Heart left ventricle (tissue), 16 donors: ENCODE measurements around the gene KXD1. TPM values are rescaled to one million over a fixed set of nuclear protein-coding genes. Genes with fewer than 3 reads are reported as not detected.
A peak's percentile ranks its signal among the peaks of the same experiment; 100 is the strongest.

Experiments
- ATAC-seq, 4 donors: fragments of 200-7000 bp; cut with Tn5 transposase; one replicate each; pipeline ENCODE4 v1.9.1; 2020 to 2022; ENCODE audit warnings: moderate library complexity in 4 of 4, mild to moderate bottlenecking in 3 of 4, moderate number of reproducible peaks in 1 of 4
- DNase-seq, 5 donors: peaks; one replicate each; pipeline ENCODE4 v3.0.0-alpha.2; 2020
- H3K27ac ChIP-seq, 12 donors: fragments of 200-600 bp; sonication (generic) in 4 of 12; one replicate each; pipeline versions ENCODE4 v1.5.0 to v1.8.0; 2016 to 2022; ENCODE audit warnings: mild to moderate bottlenecking in 2 of 12
- H3K27me3 ChIP-seq, 9 donors: fragments of 200-600 bp; sonication (generic) in 2 of 9; one replicate each; pipeline versions ENCODE4 v1.5.1 to v1.8.0; 2016 to 2022; ENCODE audit warnings: mild to moderate bottlenecking in 3 of 9
- H3K36me3 ChIP-seq, 9 donors: fragments of 200-600 bp; sonication (generic) in 2 of 9; one replicate each; pipeline versions ENCODE4 v1.5.0 to v1.8.0; 2018 to 2022; ENCODE audit warnings: mild to moderate bottlenecking in 2 of 9
- H3K4me1 ChIP-seq, 12 donors: fragments of 200-600 bp; sonication (generic) in 4 of 12; one replicate each; pipeline versions ENCODE4 v1.5.0 to v1.8.0; 2016 to 2022; ENCODE audit warnings: mild to moderate bottlenecking in 3 of 12
- H3K4me3 ChIP-seq, 12 donors: fragments of 200-600 bp; sonication (generic) in 4 of 12; one replicate each; pipeline versions ENCODE4 v1.5.0 to v1.8.0; 2017 to 2022; ENCODE audit warnings: mild to moderate bottlenecking in 9 of 12, moderate library complexity in 4 of 12
- H3K9me3 ChIP-seq, 12 donors: fragments of 200-600 bp; sonication (generic) in 4 of 12; one replicate each; pipeline versions ENCODE4 v1.5.0 to v1.8.0; 2016 to 2022; ENCODE audit warnings: mild to moderate bottlenecking in 1 of 12
- CTCF ChIP-seq, 12 donors: fragments of 200-600 bp; sonication (generic) in 4 of 12; IDR thresholded peaks; one replicate each; pipeline versions ENCODE4 v1.5.0 to v1.8.0; 2018 to 2022; ENCODE audit warnings: antibody characterized with exemption in 12 of 12, mild to moderate bottlenecking in 5 of 12
- POLR2A ChIP-seq, 2 donors: fragments of 450-650 bp; IDR thresholded peaks; one replicate each; pipeline ENCODE4 v1.6.1; 2017; ENCODE audit warnings: antibody characterized with exemption in 2 of 2, mild to moderate bottlenecking in 2 of 2, moderate library complexity in 2 of 2
- WGBS, 4 donors: extraction: QIAGEN DNeasy Blood & Tissue Kit in 2 of 4; methylation state at CpG; one replicate each; pipeline versions ENCODE4 v1.1.5 to v1.1.7; 2013 to 2018; 5-methylcytosine and 5-hydroxymethylcytosine counted together
- intact Hi-C, 10 donors: fragments of 100-400 bp; cut with DNase I; formaldehyde crosslinking; loops; one replicate each; pipeline versions ENCODE4 v1.11.1 to v1.14.2; 2022
- polyA plus RNA-seq, 2 donors: library from polyadenylated mRNA; stranded (reverse); fragments of 200-250 nt; gene quantifications; one replicate each; pipeline ENCODE4 v1.2.3, GENCODE V29; 2013
- total RNA-seq, 9 donors: library from RNA; depleted of rRNA in 2 of 9; stranded (reverse); fragments of >200 nt in 2 of 9; fragmentation: NEBNext Ultra II Directional in 3 of 9; extraction: Animal tissue kit (Norgen Biotek cat#: 25700) in 3 of 9; gene quantifications; one replicate each; pipeline versions ENCODE4 v1.1.0 to v1.2.4, GENCODE V29; 2016 to 2023
- donor health status: ischemic (EF 13 %, LVEDD 7.1; RV severe dilation, severe dysfunction).
- donor health status: healthy with polysubstance abuse.
- donor health status: DM: no; HTN: yes; CAD: no.
- donor health status: DM: no; HTN: no; CAD: no.
- donor health status: ischemic (EF 25% LVEDD 6.9; RV normal size, moderate dysfunction).
- donor health status: ischemic (EF 25% LVEDD 5.7; RV mildly dilated, moderate dysfunction).
- donor health status: healthy.
- donor health status: DM: yes; HTN: yes; CAD: no.
- donor health status: ischemic (EF 35%, LVEDD 5.7; RV mildly dilated, moderate dysfunction).
- donor health status: nonischemic (EF 11% LVEDD 7.7; RV severe dilation, severe dysfunction).
- donor health status: DM: yes; HTN: yes; CAD: no.
- donor health status: PGD.
- donor health status: ischemic (EF 29% LVEDD 5.4; RV normal size, mild dysfunction).
- donor health status: nonischemic (EF 23%, LVEDD 6.1; RV moderate dilation, normal function).

Gene KXD1
- total and polyA plus RNA-seq, 11 donors = 36.1 to 116 (median 46.7) TPM

GRCh38 chr19:18612051-18612771, 54.5 kb downstream of the KXD1 start:
- Histone ChIP-seq H3K36me3 (no peaks in the 10 kb centered on the region), H3K4me1 (peaks cover 0 to 42% (median 31%) of the 10 kb centered on the region in 12 donors), H3K9me3 (no peaks in the 10 kb centered on the region), H3K4me3 (peak overlapping the region; percentile 12 to 66 (median 50)), H3K27me3 (peaks cover 53 to 92% (median 73%) of the 10 kb centered on the region in 9 donors), H3K27ac (no peak overlapping the region)
- TF ChIP-seq CTCF (IDR thresholded peaks at IDR 0.05) (no peak), POLR2A (IDR thresholded peaks at IDR 0.05) (no peak)
- WGBS, 4 donors = 1 to 3% (median 2%) methylated on average over 25 to 30 of the region's 30 CpGs
- DNase-seq (no peak), ATAC-seq (no peak)
- intact Hi-C loops = no loop called here

- Histone ChIP-seq H3K9me3 (no peaks in the 10 kb centered on the region), H3K36me3 (no peaks in the 10 kb centered on the region), H3K27me3 (peaks cover 46 to 84% (median 65%) of the 10 kb centered on the region in 9 donors), H3K27ac (no peak within 1 kb of the TSS), H3K4me1 (peaks cover 0 to 35% (median 24%) of the 10 kb centered on the region in 12 donors), H3K4me3 (peak within 1 kb of the TSS; percentile 12 to 66 (median 50))
- WGBS, 4 donors = 2 to 3% (median 2%) methylated on average over 41 to 70 of the region's 70 CpGs
- ATAC-seq (peak in 2 of 4 donors; percentile 31 to 52), DNase-seq (peak in 1 of 5 donors; percentile 51)
- TF ChIP-seq CTCF (IDR thresholded peaks at IDR 0.05) = no peak
- TF ChIP-seq POLR2A (IDR thresholded peaks at IDR 0.05) = no peak
- intact Hi-C loops = no loop called here
Observed at GRCh38 chr19:18612772-18613588, 55.3 kb downstream of the KXD1 start, which contains the start of gene TMEM59L. Gene TMEM59L, plus strand, starts transcription at chr19:18612870. Its CDS starts 89 bp downstream, at chr19:18612959.

DNA sequence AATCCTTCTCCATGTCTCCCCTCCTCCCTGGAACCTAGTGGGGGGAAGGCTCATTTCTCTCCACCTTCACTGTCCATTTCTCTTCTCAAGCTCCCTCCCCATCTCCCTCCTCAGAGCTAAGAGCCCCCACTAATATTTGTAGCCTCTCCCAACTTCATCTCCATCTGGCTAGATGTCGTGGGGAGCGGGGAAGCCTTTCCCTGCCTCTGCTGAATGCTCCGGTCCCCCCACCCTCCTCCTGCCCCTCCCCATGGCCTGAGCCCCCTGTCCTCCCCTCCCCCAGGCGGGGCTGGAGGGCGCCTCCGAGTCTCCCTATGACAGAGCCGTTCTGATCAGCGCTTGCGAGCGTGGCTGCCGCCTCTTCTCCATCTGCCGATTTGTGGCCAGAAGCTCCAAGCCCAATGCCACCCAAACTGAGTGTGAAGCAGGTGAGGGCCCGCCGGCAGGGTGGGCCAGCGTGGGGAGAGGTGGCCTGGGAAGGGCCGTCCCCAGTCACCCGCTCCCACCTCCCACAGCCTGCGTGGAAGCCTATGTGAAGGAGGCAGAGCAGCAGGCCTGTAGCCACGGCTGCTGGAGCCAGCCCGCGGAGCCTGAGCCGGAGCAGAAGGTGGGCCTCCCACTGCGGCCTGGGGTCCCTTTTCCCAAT, 56.0 kb downstream of the KXD1 start:
- peaks cover 38 to 77% (median 58%) of the 10 kb centered on the region in 9 donors for H3K27me3 ChIP-seq
- peaks cover 0 to 33% (median 24%) of the 10 kb centered on the region in 12 donors for H3K4me1 ChIP-seq
- WGBS, 4 donors = 25 to 32% (median 27%) methylated on average over 11 to 23 of the region's 23 CpGs
- no peaks in the 10 kb centered on the region for H3K9me3 ChIP-seq
- ATAC-seq (no peak), DNase-seq (no peak)
- no peak overlapping the region for H3K27ac ChIP-seq
- intact Hi-C loops = no loop called here
- H3K36me3 ChIP-seq = no peaks in the 10 kb centered on the region
- no peak overlapping the region for H3K4me3 ChIP-seq
- no peak for TF ChIP-seq CTCF (IDR thresholded peaks at IDR 0.05)
- no peak for TF ChIP-seq POLR2A (IDR thresholded peaks at IDR 0.05)
